ENCODE measurements around the gene NLRP9.

GRCh38 chr19:55750715-55751114 is 12.5 kb upstream of the NLRP9 start:
- TF ChIP-seq CTCF (IDR thresholded peaks at IDR 0.05) (no peak), POLR2AphosphoS5 (IDR thresholded peaks at IDR 0.05) (no peak), POLR2A (IDR thresholded peaks at IDR 0.05) (no peak)

Data from suprapubic skin (tissue), 4 donors.